Nephron progenitor cell (in vitro differentiated cells): ENCODE data around the gene NRAP.
"Not testable (repeated sequence)": the region's sequence is repeated elsewhere in the genome, so short reads cannot be mapped to it uniquely, and the experiment has no call there.

Experiments
- DNase-seq: peaks from one replicate; pipeline ENCODE4 v3.0.0; 2021
- H3K27ac Mint-ChIP-seq: 2 replicates; pipeline ENCODE4 v1.8.0; 2021; ENCODE audit warnings: mild to moderate bottlenecking, moderate library complexity, mixed read lengths
- H3K27me3 Mint-ChIP-seq: 2 replicates; pipeline ENCODE4 v1.8.0; 2021; ENCODE audit warnings: mild to moderate bottlenecking, low read depth, mixed read lengths; ENCODE audit not compliant: poor library complexity
- H3K36me3 Mint-ChIP-seq: 2 replicates; pipeline ENCODE4 v1.8.0; 2021; ENCODE audit warnings: low read depth, mixed read lengths
- H3K4me1 Mint-ChIP-seq: 2 replicates; pipeline ENCODE4 v1.8.0; 2021; ENCODE audit warnings: mixed read lengths
- H3K4me3 Mint-ChIP-seq: 2 replicates; pipeline ENCODE4 v1.8.0; 2021; ENCODE audit warnings: mild to moderate bottlenecking, moderate library complexity, mixed read lengths
- H3K9me3 Mint-ChIP-seq: 2 replicates; pipeline ENCODE4 v1.8.0; 2021; ENCODE audit warnings: mild to moderate bottlenecking, moderate library complexity, mixed read lengths
- CTCF ChIP-seq: fragments of 200-600 bp; sonication (generic); IDR thresholded peaks from 2 replicates; pipeline ENCODE4 v1.5.0; 2021; ENCODE audit warnings: antibody characterized with exemption

NRAP gene

GRCh38 chr10:113665352-113665751 lies 1.5 kb upstream of the NRAP start:
- TF ChIP-seq CTCF = no peak
- Mint-ChIP-seq H3K9me3 (peaks cover 8% of the 10 kb centered on the region), H3K4me1 (peaks cover 4% of the 10 kb centered on the region), H3K27me3 (peaks cover 11% of the 10 kb centered on the region), H3K27ac (no peak overlapping the region), H3K4me3 (no peak overlapping the region), H3K36me3 (no peaks in the 10 kb centered on the region)
- no peak for DNase-seq

GRCh38 chr10:113663142-113663541 lies 699 bp downstream of the NRAP start:
- Mint-ChIP-seq H3K9me3 (no peaks in the 10 kb centered on the region), H3K36me3 (no peaks in the 10 kb centered on the region), H3K27ac (no peak overlapping the region), H3K27me3 (peaks cover 6% of the 10 kb centered on the region), H3K4me3 (no peak overlapping the region), H3K4me1 (peaks cover 9% of the 10 kb centered on the region)
- TF ChIP-seq CTCF = no peak
- no peak for DNase-seq

GRCh38 chr10:113661332-113661731 lies 2.5 kb downstream of the NRAP start:
- no peak overlapping the region for H3K4me3 Mint-ChIP-seq
- no peak for DNase-seq
- TF ChIP-seq CTCF = no peak
- peaks cover 6% of the 10 kb centered on the region for H3K27me3 Mint-ChIP-seq
- peaks cover 9% of the 10 kb centered on the region for H3K4me1 Mint-ChIP-seq
- no peaks in the 10 kb centered on the region for H3K9me3 Mint-ChIP-seq
- H3K27ac Mint-ChIP-seq = no peak overlapping the region
- no peaks in the 10 kb centered on the region for H3K36me3 Mint-ChIP-seq

- no peak for TF ChIP-seq CTCF
- no peak overlapping the region for H3K4me3 Mint-ChIP-seq
- H3K4me1 Mint-ChIP-seq = peaks cover 4% of the 10 kb centered on the region
- no peaks in the 10 kb centered on the region for H3K36me3 Mint-ChIP-seq
- no peaks in the 10 kb centered on the region for H3K9me3 Mint-ChIP-seq
- no peak overlapping the region for H3K27ac Mint-ChIP-seq
- H3K27me3 Mint-ChIP-seq = peaks cover 6% of the 10 kb centered on the region
- no peak for DNase-seq
These were observed 6.3 kb downstream of the NRAP start for GRCh38 chr10:113657544-113657943.

GRCh38 chr10:113656896-113657295 lies 6.9 kb downstream of the NRAP start:
- H3K4me3 Mint-ChIP-seq = no peak overlapping the region
- no peak for DNase-seq
- peaks cover 7% of the 10 kb centered on the region for H3K27me3 Mint-ChIP-seq
- no peak for TF ChIP-seq CTCF
- H3K9me3 Mint-ChIP-seq = no peaks in the 10 kb centered on the region
- no peaks in the 10 kb centered on the region for H3K36me3 Mint-ChIP-seq
- peaks cover 4% of the 10 kb centered on the region for H3K4me1 Mint-ChIP-seq
- H3K27ac Mint-ChIP-seq = no peak overlapping the region

GRCh38 chr10:113652456-113652855 lies 11.4 kb downstream of the NRAP start:
- DNase-seq, H3K9me3 Mint-ChIP-seq, H3K27ac Mint-ChIP-seq, H3K27me3 Mint-ChIP-seq, H3K36me3 Mint-ChIP-seq, H3K4me3 Mint-ChIP-seq: not testable (repeated sequence)
- peaks cover 13% of the 10 kb centered on the region for H3K4me1 Mint-ChIP-seq
